Vagina (tissue), 2 donors: Measurements from ENCODE around the gene PSMD10.

Experiments used
- POLR2A ChIP-seq, 2 donors: fragments of 450-650 bp; IDR thresholded peaks; one replicate each; pipeline ENCODE4 v1.6.1; 2017; ENCODE audit warnings: antibody characterized with exemption in 2 of 2, mild to moderate bottlenecking in 2 of 2, moderate library complexity in 2 of 2
- POLR2AphosphoS5 ChIP-seq, 2 donors: sonication (generic); formaldehyde crosslinking; IDR thresholded peaks; one replicate each; pipeline ENCODE4 v1.9.0; 2017; ENCODE audit warnings: antibody characterized with exemption in 2 of 2, mild to moderate bottlenecking in 2 of 2, low read depth in 1 of 2; ENCODE audit not compliant: insufficient read depth in 1 of 2
- TF ChIP-seq, protein P1 (sequence below), 3 experiments: fragments of 450-650 bp in 2 of 3; fragments of 200-600 bp in 1 of 3; sonication (generic) in 1 of 3; IDR thresholded peaks; one replicate each; pipeline ENCODE4 v1.5.1; 2017 to 2019; ENCODE audit warnings: antibody characterized with exemption in 3 of 3, mild to moderate bottlenecking in 2 of 3, moderate library complexity in 2 of 3

DNA sequence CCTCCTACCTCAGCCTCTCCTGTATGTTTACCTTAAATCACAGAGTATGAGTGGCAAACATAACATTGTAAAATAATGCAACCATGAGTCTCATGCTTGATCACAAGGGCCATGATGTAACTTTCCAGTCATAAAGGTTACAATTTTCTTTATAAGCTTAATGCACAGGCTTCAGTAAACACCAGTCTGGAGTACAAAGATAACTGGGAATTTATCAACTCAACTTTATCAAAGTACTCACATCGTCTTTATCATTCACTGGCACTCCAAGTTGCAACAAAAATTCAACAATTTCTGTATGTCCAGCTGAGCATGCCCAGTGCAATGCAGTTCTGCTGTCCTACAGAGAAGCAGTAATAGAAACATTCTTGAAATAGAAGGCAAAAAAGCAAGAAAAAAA lies 2.8 kb downstream of the PSMD10 start:
- TF ChIP-seq, protein P1, sequence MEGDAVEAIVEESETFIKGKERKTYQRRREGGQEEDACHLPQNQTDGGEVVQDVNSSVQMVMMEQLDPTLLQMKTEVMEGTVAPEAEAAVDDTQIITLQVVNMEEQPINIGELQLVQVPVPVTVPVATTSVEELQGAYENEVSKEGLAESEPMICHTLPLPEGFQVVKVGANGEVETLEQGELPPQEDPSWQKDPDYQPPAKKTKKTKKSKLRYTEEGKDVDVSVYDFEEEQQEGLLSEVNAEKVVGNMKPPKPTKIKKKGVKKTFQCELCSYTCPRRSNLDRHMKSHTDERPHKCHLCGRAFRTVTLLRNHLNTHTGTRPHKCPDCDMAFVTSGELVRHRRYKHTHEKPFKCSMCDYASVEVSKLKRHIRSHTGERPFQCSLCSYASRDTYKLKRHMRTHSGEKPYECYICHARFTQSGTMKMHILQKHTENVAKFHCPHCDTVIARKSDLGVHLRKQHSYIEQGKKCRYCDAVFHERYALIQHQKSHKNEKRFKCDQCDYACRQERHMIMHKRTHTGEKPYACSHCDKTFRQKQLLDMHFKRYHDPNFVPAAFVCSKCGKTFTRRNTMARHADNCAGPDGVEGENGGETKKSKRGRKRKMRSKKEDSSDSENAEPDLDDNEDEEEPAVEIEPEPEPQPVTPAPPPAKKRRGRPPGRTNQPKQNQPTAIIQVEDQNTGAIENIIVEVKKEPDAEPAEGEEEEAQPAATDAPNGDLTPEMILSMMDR (IDR thresholded peaks at IDR 0.05): no peak
- TF ChIP-seq POLR2AphosphoS5 (IDR thresholded peaks at IDR 0.05; ENCODE audit: insufficient read depth in 1 of 2, low read depth in 1 of 2) (no peak), POLR2A (IDR thresholded peaks at IDR 0.05) (no peak)
